H1 (cell line): Measurements from ENCODE around the gene CDC37. TPM values are rescaled to one million over a fixed set of nuclear protein-coding genes. Genes with fewer than 3 reads are reported as not detected.

Experiments used
- ASH2L ChIP-seq: fragments of 200-600, 300-600 bp; sonication (generic); IDR thresholded peaks from one replicate; pipeline ENCODE4 v1.7.1; 2017; ENCODE audit warnings: low read length
- CHD1 ChIP-seq: IDR thresholded peaks from 2 replicates; pipeline ENCODE4 v1.6.1; 2012; ENCODE audit warnings: low read depth, low read length, improper control_type of control experiment
- EGR1 ChIP-seq: IDR thresholded peaks from 2 replicates; pipeline ENCODE4 v1.6.1; 2011; ENCODE audit warnings: low read depth, low read length, borderline replicate concordance
- HDAC2 ChIP-seq, 2 experiments: fragments of 300-600 bp in 1 of 2; sonication (generic) in 1 of 2; IDR thresholded peaks; 2 replicates each; pipeline ENCODE4 v1.6.1; 2011 to 2012; ENCODE audit warnings: low read depth in 2 of 2, low read length in 2 of 2, mild to moderate bottlenecking in 2 of 2, moderate library complexity in 2 of 2, borderline replicate concordance in 1 of 2, inconsistent platforms in 1 of 2
- HDAC6 ChIP-seq: IDR thresholded peaks from one replicate; pipeline ENCODE4 v1.7.1; 2012; ENCODE audit warnings: low read depth, mild to moderate bottlenecking, inconsistent platforms, low read length, moderate library complexity
- JUN ChIP-seq: IDR thresholded peaks from 2 replicates; pipeline ENCODE4 v1.6.1; 2011; ENCODE audit warnings: low read depth, mild to moderate bottlenecking, improper control_type of control experiment, low read length
- SP2 ChIP-seq: IDR thresholded peaks from 2 replicates; pipeline ENCODE4 v1.6.1; 2012; ENCODE audit warnings: mild to moderate bottlenecking, low read length, inconsistent platforms
- polyA plus RNA-seq, 7 experiments: library from polyadenylated mRNA; depleted of rRNA in 3 of 7; stranded (reverse) in 5 of 7; unstranded in 2 of 7; fragments of >200 nt in 5 of 7; fragments of 200-250 nt in 2 of 7; gene quantifications; 1 replicate in 5 of 7; 2 replicates in 1 of 7; 4 replicates in 1 of 7; pipeline versions ENCODE4 v1.2.1 to v1.2.3, GENCODE V29; 2011 to 2013; ENCODE audit warnings: missing spikeins in 2 of 7, mixed read lengths in 2 of 7
- total RNA-seq: library from RNA; stranded (reverse); fragmentation: NEBNext Ultra II Directional; extraction: Animal tissue kit (Norgen Biotek cat#: 25700); gene quantifications from 2 replicates; pipeline ENCODE4 v1.2.1, GENCODE V29; 2021
- TF ChIP-seq, protein P1 (sequence below): fragments of 300-600 bp; sonication (generic); IDR thresholded peaks from 2 replicates; pipeline ENCODE4 v1.7.1; 2012; ENCODE audit warnings: low read length, moderate library complexity, mild to moderate bottlenecking, inconsistent platforms; ENCODE audit not compliant: insufficient replicate concordance
- TF ChIP-seq, protein P2 (sequence below): IDR thresholded peaks from 2 replicates; pipeline ENCODE4 v1.6.1; 2012; ENCODE audit warnings: low read length, inconsistent platforms

Gene CDC37
- total and polyA plus RNA-seq, 2 of the 8 experiments (the other 6 are each of a cell fraction or from before 2014, with no cell fraction given), result 162 to 181 TPM

DNA sequence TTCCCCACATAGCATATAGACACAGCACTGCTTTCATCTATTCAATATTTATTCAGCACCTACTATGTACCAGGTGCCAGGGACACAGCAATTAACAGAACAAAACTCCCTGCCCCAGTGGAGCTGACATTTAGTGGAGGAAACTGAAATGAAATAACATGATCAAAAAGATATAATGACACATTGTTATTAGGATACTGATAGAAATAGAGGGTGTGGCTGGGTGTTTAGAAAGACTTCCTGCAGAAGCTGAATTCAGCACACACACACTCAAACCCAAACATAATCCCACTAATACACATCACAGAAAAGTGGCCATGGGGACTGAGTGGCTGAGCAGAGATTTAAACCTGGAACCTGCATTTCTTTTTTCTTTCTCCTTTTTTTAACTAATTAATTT is 3.8 kb upstream of the CDC37 start (continued):
- TF ChIP-seq, protein P1, sequence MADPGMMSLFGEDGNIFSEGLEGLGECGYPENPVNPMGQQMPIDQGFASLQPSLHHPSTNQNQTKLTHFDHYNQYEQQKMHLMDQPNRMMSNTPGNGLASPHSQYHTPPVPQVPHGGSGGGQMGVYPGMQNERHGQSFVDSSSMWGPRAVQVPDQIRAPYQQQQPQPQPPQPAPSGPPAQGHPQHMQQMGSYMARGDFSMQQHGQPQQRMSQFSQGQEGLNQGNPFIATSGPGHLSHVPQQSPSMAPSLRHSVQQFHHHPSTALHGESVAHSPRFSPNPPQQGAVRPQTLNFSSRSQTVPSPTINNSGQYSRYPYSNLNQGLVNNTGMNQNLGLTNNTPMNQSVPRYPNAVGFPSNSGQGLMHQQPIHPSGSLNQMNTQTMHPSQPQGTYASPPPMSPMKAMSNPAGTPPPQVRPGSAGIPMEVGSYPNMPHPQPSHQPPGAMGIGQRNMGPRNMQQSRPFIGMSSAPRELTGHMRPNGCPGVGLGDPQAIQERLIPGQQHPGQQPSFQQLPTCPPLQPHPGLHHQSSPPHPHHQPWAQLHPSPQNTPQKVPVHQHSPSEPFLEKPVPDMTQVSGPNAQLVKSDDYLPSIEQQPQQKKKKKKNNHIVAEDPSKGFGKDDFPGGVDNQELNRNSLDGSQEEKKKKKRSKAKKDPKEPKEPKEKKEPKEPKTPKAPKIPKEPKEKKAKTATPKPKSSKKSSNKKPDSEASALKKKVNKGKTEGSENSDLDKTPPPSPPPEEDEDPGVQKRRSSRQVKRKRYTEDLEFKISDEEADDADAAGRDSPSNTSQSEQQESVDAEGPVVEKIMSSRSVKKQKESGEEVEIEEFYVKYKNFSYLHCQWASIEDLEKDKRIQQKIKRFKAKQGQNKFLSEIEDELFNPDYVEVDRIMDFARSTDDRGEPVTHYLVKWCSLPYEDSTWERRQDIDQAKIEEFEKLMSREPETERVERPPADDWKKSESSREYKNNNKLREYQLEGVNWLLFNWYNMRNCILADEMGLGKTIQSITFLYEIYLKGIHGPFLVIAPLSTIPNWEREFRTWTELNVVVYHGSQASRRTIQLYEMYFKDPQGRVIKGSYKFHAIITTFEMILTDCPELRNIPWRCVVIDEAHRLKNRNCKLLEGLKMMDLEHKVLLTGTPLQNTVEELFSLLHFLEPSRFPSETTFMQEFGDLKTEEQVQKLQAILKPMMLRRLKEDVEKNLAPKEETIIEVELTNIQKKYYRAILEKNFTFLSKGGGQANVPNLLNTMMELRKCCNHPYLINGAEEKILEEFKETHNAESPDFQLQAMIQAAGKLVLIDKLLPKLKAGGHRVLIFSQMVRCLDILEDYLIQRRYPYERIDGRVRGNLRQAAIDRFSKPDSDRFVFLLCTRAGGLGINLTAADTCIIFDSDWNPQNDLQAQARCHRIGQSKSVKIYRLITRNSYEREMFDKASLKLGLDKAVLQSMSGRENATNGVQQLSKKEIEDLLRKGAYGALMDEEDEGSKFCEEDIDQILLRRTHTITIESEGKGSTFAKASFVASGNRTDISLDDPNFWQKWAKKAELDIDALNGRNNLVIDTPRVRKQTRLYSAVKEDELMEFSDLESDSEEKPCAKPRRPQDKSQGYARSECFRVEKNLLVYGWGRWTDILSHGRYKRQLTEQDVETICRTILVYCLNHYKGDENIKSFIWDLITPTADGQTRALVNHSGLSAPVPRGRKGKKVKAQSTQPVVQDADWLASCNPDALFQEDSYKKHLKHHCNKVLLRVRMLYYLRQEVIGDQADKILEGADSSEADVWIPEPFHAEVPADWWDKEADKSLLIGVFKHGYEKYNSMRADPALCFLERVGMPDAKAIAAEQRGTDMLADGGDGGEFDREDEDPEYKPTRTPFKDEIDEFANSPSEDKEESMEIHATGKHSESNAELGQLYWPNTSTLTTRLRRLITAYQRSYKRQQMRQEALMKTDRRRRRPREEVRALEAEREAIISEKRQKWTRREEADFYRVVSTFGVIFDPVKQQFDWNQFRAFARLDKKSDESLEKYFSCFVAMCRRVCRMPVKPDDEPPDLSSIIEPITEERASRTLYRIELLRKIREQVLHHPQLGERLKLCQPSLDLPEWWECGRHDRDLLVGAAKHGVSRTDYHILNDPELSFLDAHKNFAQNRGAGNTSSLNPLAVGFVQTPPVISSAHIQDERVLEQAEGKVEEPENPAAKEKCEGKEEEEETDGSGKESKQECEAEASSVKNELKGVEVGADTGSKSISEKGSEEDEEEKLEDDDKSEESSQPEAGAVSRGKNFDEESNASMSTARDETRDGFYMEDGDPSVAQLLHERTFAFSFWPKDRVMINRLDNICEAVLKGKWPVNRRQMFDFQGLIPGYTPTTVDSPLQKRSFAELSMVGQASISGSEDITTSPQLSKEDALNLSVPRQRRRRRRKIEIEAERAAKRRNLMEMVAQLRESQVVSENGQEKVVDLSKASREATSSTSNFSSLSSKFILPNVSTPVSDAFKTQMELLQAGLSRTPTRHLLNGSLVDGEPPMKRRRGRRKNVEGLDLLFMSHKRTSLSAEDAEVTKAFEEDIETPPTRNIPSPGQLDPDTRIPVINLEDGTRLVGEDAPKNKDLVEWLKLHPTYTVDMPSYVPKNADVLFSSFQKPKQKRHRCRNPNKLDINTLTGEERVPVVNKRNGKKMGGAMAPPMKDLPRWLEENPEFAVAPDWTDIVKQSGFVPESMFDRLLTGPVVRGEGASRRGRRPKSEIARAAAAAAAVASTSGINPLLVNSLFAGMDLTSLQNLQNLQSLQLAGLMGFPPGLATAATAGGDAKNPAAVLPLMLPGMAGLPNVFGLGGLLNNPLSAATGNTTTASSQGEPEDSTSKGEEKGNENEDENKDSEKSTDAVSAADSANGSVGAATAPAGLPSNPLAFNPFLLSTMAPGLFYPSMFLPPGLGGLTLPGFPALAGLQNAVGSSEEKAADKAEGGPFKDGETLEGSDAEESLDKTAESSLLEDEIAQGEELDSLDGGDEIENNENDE, result no peak
- TF ChIP-seq, protein P2, sequence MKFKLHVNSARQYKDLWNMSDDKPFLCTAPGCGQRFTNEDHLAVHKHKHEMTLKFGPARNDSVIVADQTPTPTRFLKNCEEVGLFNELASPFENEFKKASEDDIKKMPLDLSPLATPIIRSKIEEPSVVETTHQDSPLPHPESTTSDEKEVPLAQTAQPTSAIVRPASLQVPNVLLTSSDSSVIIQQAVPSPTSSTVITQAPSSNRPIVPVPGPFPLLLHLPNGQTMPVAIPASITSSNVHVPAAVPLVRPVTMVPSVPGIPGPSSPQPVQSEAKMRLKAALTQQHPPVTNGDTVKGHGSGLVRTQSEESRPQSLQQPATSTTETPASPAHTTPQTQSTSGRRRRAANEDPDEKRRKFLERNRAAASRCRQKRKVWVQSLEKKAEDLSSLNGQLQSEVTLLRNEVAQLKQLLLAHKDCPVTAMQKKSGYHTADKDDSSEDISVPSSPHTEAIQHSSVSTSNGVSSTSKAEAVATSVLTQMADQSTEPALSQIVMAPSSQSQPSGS, result no peak
- TF ChIP-seq HDAC2 (IDR thresholded peaks at IDR 0.05; ENCODE audit: borderline replicate concordance in 1 of 2, low read depth in 2 of 2, low read length in 2 of 2) (no peak), JUN (no peak), EGR1 (no peak), HDAC6 (no peak), SP2 (no peak), CHD1 (no peak), ASH2L (no peak)
